Right lobe of liver (tissue), 6 donors: ENCODE measurements around the gene PGBD5. TPM values are rescaled to one million over a fixed set of nuclear protein-coding genes. Genes with fewer than 3 reads are reported as not detected.

Source experiments
- ATAC-seq, 4 donors: fragments of 200-7000 bp; cut with Tn5 transposase; one replicate each; pipeline ENCODE4 v1.9.1; 2020; ENCODE audit warnings: mild to moderate bottlenecking in 4 of 4, moderate library complexity in 4 of 4
- DNase-seq, 3 donors: peaks; one replicate each; pipeline ENCODE4 v3.0.0-alpha.2; 2020
- H3K27ac ChIP-seq, 3 donors: fragments of 200-600 bp; one replicate each; pipeline ENCODE4 v1.8.0; 2022
- H3K27me3 ChIP-seq, 2 donors: fragments of 200-600 bp; one replicate each; pipeline ENCODE4 v1.8.0; 2022
- H3K36me3 ChIP-seq, 4 donors: fragments of 200-600 bp; sonication (generic) in 1 of 4; one replicate each; pipeline versions ENCODE4 v1.5.1 to v1.8.0; 2017 to 2022; ENCODE audit warnings: control low read depth in 1 of 4
- H3K4me1 ChIP-seq, 4 donors: fragments of 200-600 bp; sonication (generic) in 1 of 4; one replicate each; pipeline versions ENCODE4 v1.5.1 to v1.8.0; 2017 to 2022; ENCODE audit warnings: control low read depth in 1 of 4
- H3K4me3 ChIP-seq, 3 donors: fragments of 200-600 bp; one replicate each; pipeline ENCODE4 v1.8.0; 2022
- H3K9me3 ChIP-seq, 4 donors: fragments of 200-600 bp; sonication (generic) in 1 of 4; one replicate each; pipeline versions ENCODE4 v1.5.1 to v1.8.0; 2017 to 2022; ENCODE audit warnings: control low read depth in 1 of 4
- CTCF ChIP-seq, 4 donors: fragments of 200-600 bp in 3 of 4; fragments of 450-650 bp in 1 of 4; IDR thresholded peaks; one replicate each; pipeline versions ENCODE4 v1.5.1 to v1.8.0; 2016 to 2022; ENCODE audit warnings: antibody characterized with exemption in 4 of 4, mild to moderate bottlenecking in 2 of 4
- POLR2A ChIP-seq: fragments of 450-650 bp; IDR thresholded peaks from one replicate; pipeline ENCODE4 v1.6.1; 2017; ENCODE audit warnings: antibody characterized with exemption, mild to moderate bottlenecking
- WGBS: methylation state at CpG from one replicate; pipeline ENCODE4 v1.1.6; 2018; ENCODE audit warnings: low coverage, low lambda C conversion rate; ENCODE audit not compliant: insufficient coverage; ENCODE audit errors: missing lambda C conversion rate; 5-methylcytosine and 5-hydroxymethylcytosine counted together
- intact Hi-C, 2 donors: fragments of 100-400 bp; cut with DNase I; formaldehyde crosslinking; loops; one replicate each; pipeline versions ENCODE4 v1.11.2 to v1.14.1; 2022
- total RNA-seq, 6 experiments: library from RNA; depleted of rRNA in 2 of 6; stranded (reverse); fragments of >200 nt in 2 of 6; fragmentation: NEBNext Ultra II Directional in 3 of 6; extraction: Animal tissue kit (Norgen Biotek cat#: 25700) in 3 of 6; gene quantifications; one replicate each; pipeline versions ENCODE4 v1.1.0 to v1.2.4, GENCODE V29; 2016 to 2023
- donor health status: DM: no; HTN: yes; CAD: no.
- donor health status: DM: no; HTN: no; CAD: no.
- donor health status: DM: no; HTN: no; CAD: no.
- donor health status: DM: no; HTN: yes; CAD: no.
- donor health status: DM: no; HTN: yes; CAD: no.

The PGBD5 gene
- total RNA-seq, 6 experiments from 2014 or later, result 0.80 to 6.4 (median 2.4) TPM

DNA sequence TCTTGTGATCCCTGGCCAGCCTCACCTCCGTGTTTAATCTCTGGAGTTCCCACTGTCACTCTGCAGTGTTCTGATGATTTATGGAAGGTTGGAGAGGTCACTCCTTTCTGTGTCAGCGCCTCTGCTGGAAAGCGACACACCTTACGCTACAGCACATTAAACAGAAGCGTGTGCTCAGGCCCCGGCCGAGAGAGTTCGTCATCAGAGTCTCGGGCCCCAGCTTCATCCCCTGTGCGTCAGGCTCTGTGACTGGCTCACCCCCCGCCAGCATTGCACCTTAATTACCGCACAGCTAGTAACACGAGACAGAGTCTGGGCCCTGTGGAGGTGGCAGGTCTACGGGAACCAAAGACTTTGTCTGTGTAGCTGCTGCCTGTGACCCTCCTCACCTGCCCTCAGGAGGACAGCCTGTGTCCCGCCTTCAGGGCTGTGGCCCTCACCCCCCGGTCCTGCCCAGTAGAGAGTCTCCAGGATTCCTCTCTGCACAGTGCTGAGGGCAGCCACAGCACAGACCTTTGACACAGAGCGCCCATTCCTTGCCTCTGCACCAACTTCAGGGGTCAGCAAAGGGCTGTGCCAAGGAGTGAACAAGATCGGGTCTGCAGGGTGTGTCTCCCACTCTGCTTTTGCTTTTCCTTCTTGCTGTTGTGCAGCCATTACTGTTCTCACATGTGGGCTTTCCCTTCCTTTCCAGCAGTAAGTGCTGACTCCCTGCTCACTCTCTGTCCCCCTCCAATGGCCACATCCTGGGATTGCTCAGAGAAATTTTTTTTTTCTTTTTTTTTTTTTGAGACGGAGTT lies 157.6 kb downstream of the PGBD5 start:
- Histone ChIP-seq H3K36me3 (peaks cover 0 to 25% (median 13%) of the 10 kb centered on the region in 4 donors), H3K4me1 (no peaks in the 10 kb centered on the region), H3K4me3 (no peak overlapping the region), H3K9me3 (no peaks in the 10 kb centered on the region), H3K27ac (no peak overlapping the region), H3K27me3 (no peaks in the 10 kb centered on the region)
- WGBS, result 70% methylated on average over 3 of the region's 19 CpGs
- TF ChIP-seq CTCF (IDR thresholded peaks at IDR 0.05), result peak; percentile 26 to 51 (median 41)
- no peak for TF ChIP-seq POLR2A
- DNase-seq (no peak), ATAC-seq (peak; percentile 55 to 83 (median 74))
- intact Hi-C loops, result no loop called here

GRCh38 chr1:230267338-230268065 lies 158.6 kb downstream of the PGBD5 start:
- H3K4me1 ChIP-seq, result no peaks in the 10 kb centered on the region
- no peak for TF ChIP-seq POLR2A
- TF ChIP-seq CTCF (IDR thresholded peaks at IDR 0.05), result no peak
- peak in 1 of 4 donors; percentile 3 for ATAC-seq
- H3K9me3 ChIP-seq, result no peaks in the 10 kb centered on the region
- H3K27ac ChIP-seq, result no peak overlapping the region
- intact Hi-C loops, result no loop called here
- no peak overlapping the region for H3K4me3 ChIP-seq
- H3K36me3 ChIP-seq, result peaks cover 0 to 34% (median 18%) of the 10 kb centered on the region in 4 donors
- DNase-seq, result no peak
- 93% methylated on average over 13 of the region's 17 CpGs for whole genome bisulfite sequencing
- H3K27me3 ChIP-seq, result no peaks in the 10 kb centered on the region

DNA sequence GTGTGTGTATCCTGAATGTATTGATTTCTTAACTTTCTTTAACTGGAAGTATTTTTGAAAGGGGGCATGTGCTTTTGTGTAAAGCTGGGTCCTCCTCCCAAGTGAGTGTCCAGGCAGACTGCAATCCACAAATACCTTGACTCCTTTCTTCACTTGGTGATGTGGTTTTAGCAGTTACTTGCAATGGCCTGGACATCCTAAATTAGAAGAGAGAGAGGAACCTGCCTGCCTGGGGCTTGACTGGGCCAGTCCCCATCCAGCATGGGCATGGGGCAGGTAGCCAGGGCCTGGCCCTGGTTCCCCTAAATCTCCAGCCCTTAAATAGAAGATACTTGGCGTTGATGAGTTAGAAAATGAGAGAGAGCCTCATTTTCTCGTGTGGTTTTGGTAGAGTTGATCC lies 159.7 kb downstream of the PGBD5 start:
- DNase-seq, result no peak
- Histone ChIP-seq H3K27ac (no peak overlapping the region), H3K4me3 (no peak overlapping the region), H3K9me3 (no peaks in the 10 kb centered on the region), H3K4me1 (no peaks in the 10 kb centered on the region), H3K36me3 (peaks cover 0 to 34% (median 20%) of the 10 kb centered on the region in 4 donors), H3K27me3 (no peaks in the 10 kb centered on the region)
- WGBS, result 63% methylated on average over 2 of the region's 2 CpGs
- ATAC-seq, result no peak
- TF ChIP-seq POLR2A (no peak), CTCF (IDR thresholded peaks at IDR 0.05) (no peak)
- intact Hi-C loops, result no loop called here

GRCh38 chr1:230265200-230266115 lies 160.7 kb downstream of the PGBD5 start:
- intact Hi-C loops, result no loop called here

More at GRCh38 chr1:230265200-230266115, 160.7 kb downstream of the PGBD5 start:
- no peak for ATAC-seq
- no peaks in the 10 kb centered on the region for H3K9me3 ChIP-seq
- 95% methylated on average over 11 of the region's 17 CpGs for WGBS
- H3K27ac ChIP-seq, result no peak overlapping the region
- H3K4me1 ChIP-seq, result no peaks in the 10 kb centered on the region
- no peak overlapping the region for H3K4me3 ChIP-seq
- H3K36me3 ChIP-seq, result peaks cover 0 to 31% (median 20%) of the 10 kb centered on the region in 4 donors
- no peaks in the 10 kb centered on the region for H3K27me3 ChIP-seq
- DNase-seq, result peak in 1 of 3 donors; percentile 21
- TF ChIP-seq POLR2A (no peak), CTCF (IDR thresholded peaks at IDR 0.05) (no peak)
